ENCODE measurements around the gene SCAF1. TPM values are rescaled to one million over a fixed set of nuclear protein-coding genes. Genes with fewer than 3 reads are reported as not detected.

The SCAF1 gene
- total RNA-seq (2022; extraction: Qiagen RNA extraction) = 50.8 to 69.8 TPM (median 67.0 TPM) in 5 replicates

GRCh38 chr19:49641688-49642491, at the start of gene SCAF1:
TSS of gene SCAF1 (plus strand) at chr19:49642209. CDS start at chr19:49645027, 2,818 bp downstream.

GRCh38 chr19:49640113-49640898, 1.7 kb upstream of the SCAF1 start, which contains the start of gene RRAS:
TSS of gene RRAS (minus strand) at chr19:49640143. CDS start at chr19:49640098, 45 bp downstream.

GRCh38 chr19:49665351-49666119, 23.5 kb downstream of the SCAF1 start, which contains the start of the genes BCL2L12 and IRF3:
TSS of gene BCL2L12 (plus strand) at chr19:49665933. CDS start at chr19:49666693, 760 bp downstream.
TSS of gene IRF3 (minus strand) at chr19:49665857. CDS start at chr19:49664838, 1,019 bp downstream.

GRCh38 chr19:49677231-49677900, 35.4 kb downstream of the SCAF1 start, which contains the start of gene PRMT1:
TSS of gene PRMT1 (plus strand) at chr19:49677271. CDS start at chr19:49677281, 10 bp downstream.

GRCh38 chr19:49689133-49690078, 47.4 kb downstream of the SCAF1 start, which contains the start of gene ADM5:
TSS of gene ADM5 (plus strand) at chr19:49689594. CDS start at chr19:49689838, 244 bp downstream.

GRCh38 chr19:49690656-49691242, 48.7 kb downstream of the SCAF1 start, which contains the start of gene CPT1C:
TSS of gene CPT1C (plus strand) at chr19:49691116. CDS start at chr19:49692253, 1,137 bp downstream.

Other genes starting within 250 kb of the SCAF1 start
- not detected in 5 replicates for gene PTH2, start 218.8 kb upstream of the SCAF1 start, total RNA-seq (2022; extraction: Qiagen RNA extraction)
- 0.12 to 0.27 TPM (median 0.16 TPM) in 5 replicates for gene GFY, start 216.8 kb upstream of the SCAF1 start, total RNA-seq (2022; extraction: Qiagen RNA extraction)
- 0.49 to 0.71 TPM (median 0.60 TPM) in 5 replicates for gene SLC17A7, start 200.7 kb upstream of the SCAF1 start, total RNA-seq (2022; extraction: Qiagen RNA extraction)
- 87.3 to 93.9 TPM (median 89.3 TPM) in 5 replicates for gene PIH1D1, start 190.4 kb upstream of the SCAF1 start, total RNA-seq (2022; extraction: Qiagen RNA extraction)
- gene ALDH16A1, start 189.0 kb upstream of the SCAF1 start, total RNA-seq (2022; extraction: Qiagen RNA extraction) = 15.9 to 24.2 TPM (median 23.6 TPM) in 5 replicates
- 1.1 to 1.7 TPM (median 1.3 TPM) in 5 replicates for gene FLT3LG, start 168.0 kb upstream of the SCAF1 start, total RNA-seq (2022; extraction: Qiagen RNA extraction)
- 3,944 to 4,526 TPM (median 4,133 TPM) in 5 replicates for gene RPL13A, start 154.6 kb upstream of the SCAF1 start, total RNA-seq (2022; extraction: Qiagen RNA extraction)
- gene RPS11, start 145.8 kb upstream of the SCAF1 start, total RNA-seq (2022; extraction: Qiagen RNA extraction) = 3,950 to 4,247 TPM (median 3,984 TPM) in 5 replicates
- gene FCGRT, start 129.5 kb upstream of the SCAF1 start, total RNA-seq (2022; extraction: Qiagen RNA extraction) = 24.3 to 33.5 TPM (median 29.7 TPM) in 5 replicates
- 1.4 to 3.0 TPM (median 2.4 TPM) in 5 replicates for gene RCN3, start 114.2 kb upstream of the SCAF1 start, total RNA-seq (2022; extraction: Qiagen RNA extraction)
- gene NOSIP, start 61.7 kb upstream of the SCAF1 start, total RNA-seq (2022; extraction: Qiagen RNA extraction) = 87.6 to 112 TPM (median 109 TPM) in 5 replicates
- 0.85 to 1.1 TPM (median 0.96 TPM) in 5 replicates for gene PRRG2, start 60.9 kb upstream of the SCAF1 start, total RNA-seq (2022; extraction: Qiagen RNA extraction)
- 31.0 to 38.2 TPM (median 37.4 TPM) in 5 replicates for gene PRR12, start 51.0 kb upstream of the SCAF1 start, total RNA-seq (2022; extraction: Qiagen RNA extraction)
- 105 to 173 TPM (median 169 TPM) in 5 replicates for gene RRAS, start 2.1 kb upstream of the SCAF1 start, total RNA-seq (2022; extraction: Qiagen RNA extraction)
- gene IRF3, start 23.6 kb downstream of the SCAF1 start, total RNA-seq (2022; extraction: Qiagen RNA extraction) = 83.6 to 102 TPM (median 97.5 TPM) in 5 replicates
- gene BCL2L12, start 23.7 kb downstream of the SCAF1 start, total RNA-seq (2022; extraction: Qiagen RNA extraction) = 57.1 to 73.6 TPM (median 72.4 TPM) in 5 replicates
- gene PRMT1, start 35.1 kb downstream of the SCAF1 start, total RNA-seq (2022; extraction: Qiagen RNA extraction) = 403 to 431 TPM (median 410 TPM) in 5 replicates
- 2.9 to 5.7 TPM (median 5.0 TPM) in 5 replicates for gene ADM5, start 47.4 kb downstream of the SCAF1 start, total RNA-seq (2022; extraction: Qiagen RNA extraction)
- gene CPT1C, start 48.9 kb downstream of the SCAF1 start, total RNA-seq (2022; extraction: Qiagen RNA extraction) = 9.8 to 15.7 TPM (median 12.9 TPM) in 5 replicates
- gene TSKS, start 121.1 kb downstream of the SCAF1 start, total RNA-seq (2022; extraction: Qiagen RNA extraction) = not detected in 5 replicates
- gene AP2A1, start 124.8 kb downstream of the SCAF1 start, total RNA-seq (2022; extraction: Qiagen RNA extraction) = 45.0 to 59.7 TPM (median 55.3 TPM) in 5 replicates
- gene FUZ, start 171.1 kb downstream of the SCAF1 start, total RNA-seq (2022; extraction: Qiagen RNA extraction) = 14.8 to 15.7 TPM (median 15.3 TPM) in 5 replicates
- gene MED25, start 176.1 kb downstream of the SCAF1 start, total RNA-seq (2022; extraction: Qiagen RNA extraction) = 50.2 to 70.6 TPM (median 70.4 TPM) in 5 replicates
- gene PTOV1, start 208.9 kb downstream of the SCAF1 start, total RNA-seq (2022; extraction: Qiagen RNA extraction) = 105 to 154 TPM (median 149 TPM) in 5 replicates
- 34.8 to 51.2 TPM (median 47.0 TPM) in 5 replicates for gene PNKP, start 225.4 kb downstream of the SCAF1 start, total RNA-seq (2022; extraction: Qiagen RNA extraction)
- gene AKT1S1, start 235.1 kb downstream of the SCAF1 start, total RNA-seq (2022; extraction: Qiagen RNA extraction) = 68.1 to 118 TPM (median 112 TPM) in 5 replicates
- gene TBC1D17, start 235.5 kb downstream of the SCAF1 start, total RNA-seq (2022; extraction: Qiagen RNA extraction) = 19.9 to 22.5 TPM (median 21.7 TPM) in 5 replicates

Data from A549 treated with AZD2906 at 1 μM for 4 hours (cell line).